H1 (cell line): ENCODE data around the gene PPP1R7. TPM values are rescaled to one million over a fixed set of nuclear protein-coding genes. Genes with fewer than 3 reads are reported as not detected.

ENCODE experiments used
- CTCF ChIA-PET: fragments of 300-600 bp; sonication (Branson Sonifier 250); formaldehyde crosslinking; loops from one replicate; lab custom pipeline; 2021; ENCODE audit not compliant: partially characterized antibody; lab: Charles Lee
- POLR2A ChIA-PET: fragments of 300-600 bp; sonication (Branson Sonifier 250); formaldehyde crosslinking; loops from one replicate; lab custom pipeline; 2021; ENCODE audit warnings: inconsistent platforms; ENCODE audit not compliant: partially characterized antibody; lab: Charles Lee
- DNase-seq, 2 experiments: peaks; one replicate each; pipeline versions ENCODE4 v3.0.0 to v3.0.0-alpha.2; 2010 to 2022; ENCODE audit warnings: low spot score in 2 of 2, low read depth in 1 of 2, mixed read lengths in 1 of 2
- FAIRE-seq: peaks from 2 replicates; lab custom pipeline; 2011; peaks lifted over from hg19 to GRCh38; lab: Jason Lieb, UNC
- H2AFZ ChIP-seq: 2 replicates; pipeline ENCODE4 v1.8.1; 2012; ENCODE audit warnings: low read length, inconsistent platforms
- H2AK5ac ChIP-seq: 2 replicates; pipeline ENCODE4 v1.6.1; 2013; ENCODE audit warnings: low read depth, low read length
- H2BK120ac ChIP-seq: replicated peaks from 2 replicates; pipeline ENCODE3; 2013; ENCODE audit warnings: low read depth, low read length, inconsistent platforms
- H2BK12ac ChIP-seq: 2 replicates; pipeline ENCODE4 v1.6.1; 2013; ENCODE audit warnings: low read depth, low read length
- H2BK15ac ChIP-seq: 2 replicates; pipeline ENCODE4 v1.6.1; 2013; ENCODE audit warnings: low read length
- H2BK20ac ChIP-seq: 2 replicates; pipeline ENCODE4 v1.6.1; 2013; ENCODE audit warnings: low read length
- H2BK5ac ChIP-seq: 2 replicates; pipeline ENCODE4 v1.6.1; 2013; ENCODE audit warnings: low read depth, low read length
- H3K14ac ChIP-seq: 2 replicates; pipeline ENCODE4 v1.6.1; 2013; ENCODE audit warnings: inconsistent platforms; ENCODE audit not compliant: insufficient read length
- H3K18ac ChIP-seq: 2 replicates; pipeline ENCODE4 v1.6.1; 2013; ENCODE audit warnings: low read length; ENCODE audit errors: extremely low read depth
- H3K23ac ChIP-seq: 2 replicates; pipeline ENCODE4 v1.6.1; 2013; ENCODE audit warnings: inconsistent platforms; ENCODE audit not compliant: insufficient read length
- H3K23me2 ChIP-seq: 2 replicates; pipeline ENCODE4 v1.6.1; 2013; ENCODE audit warnings: low read depth, low read length
- H3K27ac ChIP-seq: 2 replicates; pipeline ENCODE4 v1.6.1; 2011; ENCODE audit warnings: low read depth, low read length, inconsistent platforms
- H3K27me3 ChIP-seq, 4 experiments: replicated peaks in 1 of 4; 1 replicate in 1 of 4; 2 replicates in 3 of 4; pipeline versions ENCODE4 v1.6.1 to v1.8.1; 2011 to 2013; ENCODE audit warnings: low read length in 3 of 4, mild to moderate bottlenecking in 3 of 4, inconsistent platforms in 2 of 4, mixed read lengths in 2 of 4, moderate library complexity in 1 of 4; ENCODE audit not compliant: control insufficient read depth in 3 of 4, insufficient read depth in 3 of 4; ENCODE audit errors: extremely low read depth in 1 of 4
- H3K36me3 ChIP-seq, 4 experiments: 2 replicates each; pipeline versions ENCODE4 v1.6.1 to v1.8.1; 2011 to 2013; ENCODE audit warnings: mild to moderate bottlenecking in 4 of 4, low read length in 3 of 4, moderate library complexity in 2 of 4, control low read depth in 1 of 4, inconsistent platforms in 1 of 4; ENCODE audit not compliant: insufficient read depth in 4 of 4, control insufficient read depth in 2 of 4
- H3K4ac ChIP-seq: replicated peaks from 2 replicates; pipeline ENCODE3; 2013; ENCODE audit warnings: low read length, low read depth, mixed read lengths, inconsistent platforms; ENCODE audit not compliant: insufficient read length
- H3K4me1 ChIP-seq, 4 experiments: replicated peaks in 1 of 4; 1 replicate in 1 of 4; 2 replicates in 3 of 4; pipeline versions ENCODE4 v1.6.1 to v1.8.1; 2011 to 2013; ENCODE audit warnings: low read length in 3 of 4, inconsistent platforms in 2 of 4, mixed read lengths in 1 of 4; ENCODE audit not compliant: insufficient read depth in 4 of 4, control insufficient read depth in 3 of 4
- H3K4me2 ChIP-seq, 2 experiments: 2 replicates each; pipeline versions ENCODE4 v1.6.1 to v1.8.1; 2011 to 2013; ENCODE audit warnings: low read depth in 2 of 2, low read length in 2 of 2, control low read depth in 1 of 2, inconsistent platforms in 1 of 2, mild to moderate bottlenecking in 1 of 2; ENCODE audit not compliant: insufficient read depth in 1 of 2
- H3K4me3 ChIP-seq, 4 experiments: fragments of 200-600, 300-600 bp in 1 of 4; sonication (generic), shearing (Covaris generic), sonication (Bioruptor Twin) in 1 of 4; 2 replicates each; pipeline versions ENCODE4 v1.5.1 to v1.8.1; 2011 to 2016; ENCODE audit warnings: low read length in 4 of 4, low read depth in 3 of 4, control low read depth in 2 of 4, inconsistent platforms in 2 of 4, mild to moderate bottlenecking in 2 of 4, mixed read lengths in 1 of 4, moderate library complexity in 1 of 4; ENCODE audit not compliant: insufficient read depth in 2 of 4; ENCODE audit errors: extremely low read depth in 1 of 4
- H3K56ac ChIP-seq: replicated peaks from 2 replicates; pipeline ENCODE3; 2013; ENCODE audit warnings: low read depth, mild to moderate bottlenecking, mixed read lengths, low read length, inconsistent platforms; ENCODE audit not compliant: insufficient read length
- H3K79me1 ChIP-seq: 2 replicates; pipeline ENCODE4 v1.6.1; 2013; ENCODE audit warnings: low read depth, low read length, control low read depth
- H3K79me2 ChIP-seq, 2 experiments: 2 replicates each; pipeline versions ENCODE4 v1.6.1 to v1.8.1; 2012 to 2013; ENCODE audit warnings: low read length in 2 of 2, mild to moderate bottlenecking in 2 of 2, inconsistent platforms in 1 of 2; ENCODE audit not compliant: insufficient read depth in 2 of 2, control insufficient read depth in 1 of 2
- H3K9ac ChIP-seq, 4 experiments: replicated peaks in 1 of 4; 1 replicate in 1 of 4; 2 replicates in 3 of 4; pipeline versions ENCODE4 v1.6.1 to v1.8.1; 2011 to 2013; ENCODE audit warnings: low read depth in 3 of 4, low read length in 3 of 4, control low read depth in 2 of 4, mild to moderate bottlenecking in 2 of 4, moderate library complexity in 2 of 4, inconsistent platforms in 1 of 4; ENCODE audit errors: extremely low read depth in 1 of 4
- H3K9me3 ChIP-seq, 2 experiments: 2 replicates each; pipeline versions ENCODE4 v1.6.1 to v1.8.1; 2012 to 2013; ENCODE audit warnings: mild to moderate bottlenecking in 2 of 2, moderate library complexity in 2 of 2, control low read depth in 1 of 2, inconsistent platforms in 1 of 2, low read depth in 1 of 2, low read length in 1 of 2, mixed read lengths in 1 of 2; ENCODE audit not compliant: insufficient read depth in 2 of 2
- H4K20me1 ChIP-seq, 2 experiments: replicated peaks in 1 of 2; 2 replicates each; pipeline versions ENCODE3 to v1.8.1; 2011 to 2013; ENCODE audit warnings: inconsistent platforms in 2 of 2, low read length in 2 of 2, mild to moderate bottlenecking in 1 of 2; ENCODE audit not compliant: insufficient read depth in 2 of 2, control insufficient read depth in 1 of 2
- H4K5ac ChIP-seq: 2 replicates; pipeline ENCODE4 v1.6.1; 2013; ENCODE audit warnings: low read length, low read depth, mixed read lengths, inconsistent platforms; ENCODE audit not compliant: insufficient read length
- H4K8ac ChIP-seq: 2 replicates; pipeline ENCODE4 v1.8.0; 2013; ENCODE audit warnings: mild to moderate bottlenecking, moderate library complexity, low read length, inconsistent platforms; ENCODE audit not compliant: insufficient read depth; ENCODE audit errors: extremely low read depth
- H4K91ac ChIP-seq: replicated peaks from 2 replicates; pipeline ENCODE3; 2013; ENCODE audit warnings: low read length, mixed read lengths, inconsistent platforms; ENCODE audit not compliant: insufficient read length
- BCL11A ChIP-seq, 2 experiments: IDR thresholded peaks; one replicate each; pipeline ENCODE4 v1.6.1; 2011; ENCODE audit warnings: low read depth in 2 of 2, low read length in 2 of 2, mild to moderate bottlenecking in 2 of 2
- CBX5 ChIP-seq: fragments of 300-800, 300-1000 bp; sonication (generic); IDR thresholded peaks from 2 replicates; pipeline ENCODE4 v1.7.1; 2016; ENCODE audit warnings: antibody characterized with exemption, low read length, low read depth
- CBX8 ChIP-seq: fragments of 300-800, 300-1000 bp; sonication (generic); IDR thresholded peaks from 2 replicates; pipeline ENCODE4 v1.7.1; 2016; ENCODE audit warnings: low read depth, low read length, borderline replicate concordance
- CHD2 ChIP-seq: IDR thresholded peaks from 2 replicates; pipeline ENCODE4 v1.6.1; 2012; ENCODE audit warnings: low read length, improper control_type of control experiment
- EP300 ChIP-seq, 2 experiments: IDR thresholded peaks; 1 replicate in 1 of 2; 2 replicates in 1 of 2; pipeline ENCODE4 v1.6.1; 2011 to 2012; ENCODE audit warnings: low read depth in 2 of 2, low read length in 2 of 2, mild to moderate bottlenecking in 2 of 2, borderline replicate concordance in 1 of 2, inconsistent platforms in 1 of 2, moderate library complexity in 1 of 2
- FOSL1 ChIP-seq: IDR thresholded peaks from 2 replicates; pipeline ENCODE4 v1.6.1; 2011; ENCODE audit warnings: mild to moderate bottlenecking, low read depth, low read length, moderate library complexity; ENCODE audit not compliant: insufficient read depth
- HDAC2 ChIP-seq, 2 experiments: fragments of 300-600 bp in 1 of 2; sonication (generic) in 1 of 2; IDR thresholded peaks; 2 replicates each; pipeline ENCODE4 v1.6.1; 2011 to 2012; ENCODE audit warnings: low read depth in 2 of 2, low read length in 2 of 2, mild to moderate bottlenecking in 2 of 2, moderate library complexity in 2 of 2, borderline replicate concordance in 1 of 2, inconsistent platforms in 1 of 2
- MAFK ChIP-seq: IDR thresholded peaks from 2 replicates; pipeline ENCODE4 v1.6.1; 2012; ENCODE audit warnings: low read depth, mild to moderate bottlenecking, improper control_type of control experiment, low read length
- NANOG ChIP-seq: IDR thresholded peaks from 2 replicates; pipeline ENCODE4 v1.6.1; 2011; ENCODE audit warnings: low read length, low read depth, mild to moderate bottlenecking, inconsistent platforms; ENCODE audit not compliant: insufficient read depth, poor library complexity, severe bottlenecking
- POLR2A ChIP-seq, 2 experiments: IDR thresholded peaks; 1 replicate in 1 of 2; 2 replicates in 1 of 2; pipeline ENCODE4 v1.6.1; 2011; ENCODE audit warnings: low read depth in 2 of 2, low read length in 2 of 2, mild to moderate bottlenecking in 2 of 2; ENCODE audit errors: control extremely low read depth in 1 of 2
- POLR2AphosphoS5 ChIP-seq: IDR thresholded peaks from 2 replicates; pipeline ENCODE4 v1.6.1; 2011; ENCODE audit warnings: low read depth, low read length
- POU5F1 ChIP-seq: IDR thresholded peaks from 2 replicates; pipeline ENCODE4 v1.6.1; 2011; ENCODE audit warnings: low read depth, mild to moderate bottlenecking, low read length, moderate library complexity
- SRF ChIP-seq: IDR thresholded peaks from 2 replicates; pipeline ENCODE4 v1.6.1; 2011; ENCODE audit warnings: mild to moderate bottlenecking, low read depth, low read length, moderate library complexity
- TAF1 ChIP-seq: IDR thresholded peaks from 2 replicates; pipeline ENCODE4 v1.6.1; 2011; ENCODE audit warnings: mild to moderate bottlenecking, low read depth, low read length
- YY1 ChIP-seq: IDR thresholded peaks from 2 replicates; pipeline ENCODE4 v1.6.1; 2011; ENCODE audit warnings: low read depth, mild to moderate bottlenecking, low read length
- WGBS, 2 experiments: shearing (Covaris generic) in 1 of 2; methylation state at CpG; one replicate each; pipeline versions ENCODE4 v1.1.6 to v1.1.7; 2013 to 2015; ENCODE audit warnings: low lambda C conversion rate in 2 of 2, mixed read lengths in 2 of 2, inconsistent platforms in 1 of 2, low coverage in 1 of 2, missing lambda C conversion rate in 1 of 2; ENCODE audit not compliant: insufficient replicate concordance in 2 of 2, insufficient coverage in 1 of 2, insufficient read length in 1 of 2; ENCODE audit errors: extremely low coverage in 1 of 2, missing lambda C conversion rate in 1 of 2; 5-methylcytosine and 5-hydroxymethylcytosine counted together
- polyA plus RNA-seq, 7 experiments: library from polyadenylated mRNA; depleted of rRNA in 3 of 7; stranded (reverse) in 5 of 7; unstranded in 2 of 7; fragments of >200 nt in 5 of 7; fragments of 200-250 nt in 2 of 7; gene quantifications; 1 replicate in 5 of 7; 2 replicates in 1 of 7; 4 replicates in 1 of 7; pipeline versions ENCODE4 v1.2.1 to v1.2.3, GENCODE V29; 2011 to 2013; ENCODE audit warnings: missing spikeins in 2 of 7, mixed read lengths in 2 of 7
- total RNA-seq: library from RNA; stranded (reverse); fragmentation: NEBNext Ultra II Directional; extraction: Animal tissue kit (Norgen Biotek cat#: 25700); gene quantifications from 2 replicates; pipeline ENCODE4 v1.2.1, GENCODE V29; 2021

PPP1R7 gene
- total and polyA plus RNA-seq, 2 of the 8 experiments (the other 6 are each of a cell fraction or from before 2014, with no cell fraction given), result 22.2 to 64.0 TPM

DNA sequence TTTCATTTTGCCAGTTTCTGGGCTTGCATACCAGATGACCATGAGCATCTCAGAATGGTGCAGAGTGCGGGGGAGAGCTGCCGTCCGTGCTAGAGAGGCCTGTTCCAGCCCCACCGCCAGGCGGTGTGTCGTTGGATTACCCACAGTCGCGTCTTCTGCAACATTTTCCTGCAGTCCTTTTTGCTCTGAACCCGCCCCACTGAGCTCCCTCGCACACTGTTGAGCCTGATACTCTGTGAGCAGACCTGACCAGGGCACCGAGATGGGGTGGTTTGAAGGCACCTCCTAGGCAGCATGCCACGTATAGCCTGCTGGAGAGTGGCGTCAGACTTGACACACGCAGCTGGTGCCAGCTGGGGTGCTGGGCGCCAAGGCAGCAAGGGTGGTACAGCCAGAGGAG is 18.1 kb downstream of the PPP1R7 start:
- Histone ChIP-seq H3K14ac (no peak overlapping the region), H2BK20ac (no peak overlapping the region), H2BK120ac (no peak overlapping the region), H3K9ac (no peak overlapping the region), H4K20me1 (peaks cover 0 to 4% of the 10 kb centered on the region in 2 experiments), H4K5ac (no peak overlapping the region), H3K4me2 (no peak overlapping the region), H3K36me3 (peaks cover 0 to 41% (median 16%) of the 10 kb centered on the region in 4 experiments; a peak in 5 of 8 replicates), H3K4me1 (no peaks in the 10 kb centered on the region), H3K23me2 (no peaks in the 10 kb centered on the region), H2AFZ (no peak overlapping the region), H3K27me3 (no peaks in the 10 kb centered on the region), H2BK15ac (no peak overlapping the region), H3K4ac (no peak overlapping the region), H2AK5ac (no peak overlapping the region), H4K91ac (no peak overlapping the region), H3K4me3 (no peak overlapping the region), H2BK12ac (no peak overlapping the region), H3K56ac (no peak overlapping the region), H3K18ac (no peak overlapping the region), H3K23ac (no peak overlapping the region), H4K8ac (no peak overlapping the region), H3K79me2 (no peaks in the 10 kb centered on the region), H2BK5ac (no peak overlapping the region), H3K9me3 (peaks cover 4 to 10% of the 10 kb centered on the region in 2 experiments; a peak in 2 of 4 replicates), H3K79me1 (no peaks in the 10 kb centered on the region), H3K27ac (no peak overlapping the region)
- WGBS, 2 experiments, result 93% methylated on average over 15 of the region's 15 CpGs; no CpG with 5 or more reads in 1 of the 2 experiments
- ChIA-PET CTCF (interaction anchor here (0.7 to 0.8 kb wide), 2 partner anchors 17 to 50 kb away, joined by 3 read pairs; no protein-coding TSS in a partner anchor), POLR2A (interaction anchor here (1.2 kb wide), 1 partner anchor 9 kb away, joined by 5 read pairs; no protein-coding TSS in a partner anchor)
- DNase-seq, result no peak
- no peak for FAIRE-seq
- TF ChIP-seq SRF, result no peak
- no peak for TF ChIP-seq EP300 (IDR thresholded peaks at IDR 0.05; ENCODE audit: borderline replicate concordance in 1 of 2, low read depth in 2 of 2, low read length in 2 of 2)
- no peak for TF ChIP-seq MAFK
- no peak for TF ChIP-seq HDAC2 (IDR thresholded peaks at IDR 0.05; ENCODE audit: borderline replicate concordance in 1 of 2, low read depth in 2 of 2, low read length in 2 of 2)
- no peak for TF ChIP-seq POU5F1
- TF ChIP-seq POLR2A (IDR thresholded peaks at IDR 0.05; ENCODE audit: control extremely low read depth in 1 of 2, low read depth in 2 of 2, low read length in 2 of 2), result no peak
- TF ChIP-seq BCL11A (IDR thresholded peaks at IDR 0.05; ENCODE audit: low read depth in 2 of 2, low read length in 2 of 2), result no peak
- no peak for TF ChIP-seq POLR2AphosphoS5
- no peak for TF ChIP-seq TAF1
- no peak for TF ChIP-seq NANOG
- TF ChIP-seq CBX5, result no peak
- TF ChIP-seq CHD2, result no peak
- no peak for TF ChIP-seq YY1
- no peak for TF ChIP-seq CBX8
- TF ChIP-seq FOSL1, result no peak
